Cerebellar cortex (tissue), 1 donor: Measurements from ENCODE around the gene MEX3D.

Experiments
- DNase-seq: peaks from one replicate; pipeline ENCODE4 v3.0.0-alpha.2; 2015; ENCODE audit warnings: low spot score

Gene MEX3D

GRCh38 chr19:1518471-1518870, 49.7 kb downstream of the MEX3D start:
- no peak for DNase-seq

- DNase-seq, result no peak
These were observed 51.8 kb downstream of the MEX3D start for GRCh38 chr19:1516395-1516753.

DNA sequence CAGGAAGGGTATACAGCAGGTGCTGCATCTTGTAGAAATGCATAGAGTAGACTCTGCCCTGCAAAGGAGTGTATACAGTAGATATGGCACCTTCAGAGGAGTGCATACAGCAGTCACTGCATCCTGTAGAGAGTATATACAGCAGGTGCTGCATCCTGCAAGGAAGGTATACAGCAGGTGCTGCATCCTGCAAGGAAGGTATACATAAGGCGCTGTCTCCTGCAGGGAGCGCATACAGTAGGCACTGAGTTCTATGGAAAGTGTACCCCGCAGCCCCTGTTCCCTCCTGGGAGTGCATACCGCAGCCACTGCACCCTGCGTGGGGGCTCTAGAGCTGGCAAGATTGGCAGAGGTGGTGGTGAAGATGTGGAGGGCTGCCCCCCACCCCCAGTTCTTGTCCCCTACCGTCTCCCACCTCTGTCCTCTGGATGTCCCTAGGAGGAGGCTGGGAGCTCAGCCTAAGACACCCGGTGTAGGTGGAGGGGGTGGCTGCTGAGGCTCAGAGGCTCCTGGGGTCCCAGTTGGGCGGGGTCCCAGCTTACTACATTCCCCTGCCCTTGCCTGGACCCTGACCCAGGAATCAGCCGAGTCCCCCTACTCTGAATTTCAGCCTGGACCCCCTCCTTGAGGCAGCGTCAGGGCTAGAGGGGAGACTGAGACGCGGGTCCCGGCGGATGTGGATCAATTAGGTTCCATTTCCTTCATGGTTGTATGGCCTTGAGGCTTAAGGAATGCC, 53.0 kb downstream of the MEX3D start:
- no peak for DNase-seq

GRCh38 chr19:1514295-1514661, 53.8 kb downstream of the MEX3D start:
- no peak for DNase-seq

DNA sequence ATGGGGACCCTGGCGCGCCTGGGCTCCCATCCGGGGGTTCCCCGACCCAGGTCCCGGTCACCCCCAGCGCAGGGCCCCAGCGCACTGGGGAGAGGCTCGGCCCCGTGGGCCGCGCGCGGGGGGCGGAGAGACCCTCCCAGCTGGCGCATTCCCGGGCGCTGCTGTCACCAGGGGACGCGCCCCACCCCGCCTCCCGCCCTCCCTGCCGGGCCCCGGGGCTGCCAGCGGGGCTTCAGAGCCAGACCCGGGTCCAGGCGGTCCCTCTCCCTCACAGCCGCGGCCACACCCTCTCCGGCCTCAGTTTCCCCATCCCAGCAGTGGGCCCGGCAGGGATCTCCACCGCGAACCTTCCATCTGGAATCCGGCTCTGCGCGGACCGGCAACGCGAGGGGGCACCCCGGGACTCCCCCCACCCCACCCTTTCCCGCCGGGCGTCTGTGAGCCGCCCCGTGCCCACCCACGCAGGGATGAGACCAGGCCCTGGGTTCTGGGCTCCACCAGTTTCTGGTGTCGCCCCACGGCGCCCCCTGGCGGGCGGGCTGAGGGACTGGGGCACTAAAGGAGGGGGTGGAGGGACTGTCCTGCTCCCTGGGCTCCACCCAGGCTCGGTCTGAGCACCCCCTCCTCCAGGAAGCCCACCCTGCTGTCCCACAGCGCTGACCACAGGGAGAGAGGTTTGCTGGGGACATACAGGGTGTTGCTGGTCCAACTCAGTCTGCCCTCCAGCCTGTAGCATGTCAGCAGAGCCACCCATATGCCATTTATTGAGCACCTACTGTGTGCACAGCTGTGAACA, 54.4 kb downstream of the MEX3D start:
- DNase-seq, result no peak

DNA sequence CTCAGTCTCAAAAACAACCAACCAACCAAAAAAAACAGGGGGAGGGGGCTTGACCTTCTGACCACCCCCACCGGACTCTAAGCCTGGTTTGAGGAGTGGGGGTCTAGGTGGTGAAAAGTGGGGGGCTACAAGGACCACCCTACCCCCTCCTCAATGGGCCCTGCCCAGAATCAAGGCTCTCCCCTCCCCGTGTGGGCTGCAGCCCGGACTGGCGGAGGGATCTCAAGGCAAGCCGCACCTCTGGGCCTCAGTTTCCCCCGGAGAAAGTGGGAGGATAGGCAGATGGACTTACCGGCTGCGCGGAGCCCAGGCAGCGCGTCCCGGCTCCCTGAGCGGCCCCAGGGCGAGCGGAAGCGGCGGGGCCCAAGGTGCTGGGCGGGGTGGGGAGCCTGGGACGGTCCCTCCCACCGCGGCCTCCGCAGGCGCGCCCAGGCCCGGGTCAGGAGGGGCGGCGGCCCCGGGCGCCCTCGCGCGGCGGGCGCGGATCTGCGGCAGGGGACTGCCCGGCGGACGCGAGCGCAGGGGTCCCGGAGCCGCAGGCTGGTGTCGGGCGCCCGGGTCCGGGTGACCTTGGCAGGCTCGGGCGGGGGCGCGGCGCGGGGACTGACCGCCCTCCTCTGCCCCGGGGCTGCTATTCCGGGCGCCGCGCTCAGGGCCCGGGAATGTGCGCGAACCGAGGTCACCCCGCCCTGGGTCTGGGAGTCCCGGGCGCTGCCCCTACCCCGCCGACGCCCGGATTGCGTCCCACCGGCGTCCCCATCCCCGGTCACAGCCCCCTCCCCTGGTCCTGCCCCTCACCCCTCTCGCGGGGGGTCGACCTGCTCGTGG, 55.2 kb downstream of the MEX3D start, which contains the start of gene ADAMTSL5:
Gene ADAMTSL5, minus strand, starts transcription at position 349 of the 828 bp plus-strand sequence. CDS start 2,076 bp downstream, outside the sequence.
- no peak for DNase-seq

- no peak for DNase-seq
These were observed 56.5 kb downstream of the MEX3D start for GRCh38 chr19:1511318-1512317.

DNA sequence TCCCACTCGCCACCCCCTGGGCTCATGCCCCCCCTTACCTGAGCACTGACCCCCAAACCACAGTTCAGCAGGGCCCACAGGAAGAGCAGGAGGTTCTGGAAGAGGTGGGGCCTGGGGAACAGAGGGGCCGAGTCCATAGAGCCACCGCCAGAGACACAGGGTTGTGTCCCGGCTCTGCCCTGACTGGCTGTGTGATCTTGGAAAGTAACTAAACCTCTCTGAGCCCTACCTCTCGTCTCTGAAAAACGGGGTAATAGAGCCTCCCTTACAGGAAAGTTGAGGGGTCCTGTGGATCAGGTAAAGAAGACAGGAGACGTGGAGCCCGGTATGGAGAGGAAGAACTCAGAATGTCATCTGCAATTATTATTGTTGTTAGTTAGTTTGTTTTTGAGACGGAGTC, 57.3 kb downstream of the MEX3D start:
- DNase-seq, result no peak

DNA sequence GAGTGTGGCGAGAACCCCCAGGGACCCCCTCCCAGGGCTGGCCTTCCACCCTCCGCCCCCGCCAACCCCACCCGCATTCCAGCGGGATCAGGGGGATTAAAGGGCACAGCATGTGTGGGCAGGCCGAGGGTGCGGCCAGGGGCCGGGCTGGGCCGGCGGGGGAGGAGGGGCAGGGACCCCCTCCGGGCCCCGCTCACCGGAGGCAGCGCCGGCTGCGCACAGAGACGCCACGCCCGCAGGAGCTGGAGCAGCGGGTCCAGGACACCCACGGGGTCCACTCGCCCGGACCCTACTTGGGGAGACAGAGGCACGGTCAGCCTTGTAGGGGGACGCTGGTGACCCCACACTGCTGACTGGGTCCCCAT, 57.7 kb downstream of the MEX3D start:
- no peak for DNase-seq

- no peak for DNase-seq
These were observed 58.3 kb downstream of the MEX3D start for GRCh38 chr19:1509602-1510441.

GRCh38 chr19:1508507-1508856, 59.6 kb downstream of the MEX3D start:
- DNase-seq, result no peak

DNA sequence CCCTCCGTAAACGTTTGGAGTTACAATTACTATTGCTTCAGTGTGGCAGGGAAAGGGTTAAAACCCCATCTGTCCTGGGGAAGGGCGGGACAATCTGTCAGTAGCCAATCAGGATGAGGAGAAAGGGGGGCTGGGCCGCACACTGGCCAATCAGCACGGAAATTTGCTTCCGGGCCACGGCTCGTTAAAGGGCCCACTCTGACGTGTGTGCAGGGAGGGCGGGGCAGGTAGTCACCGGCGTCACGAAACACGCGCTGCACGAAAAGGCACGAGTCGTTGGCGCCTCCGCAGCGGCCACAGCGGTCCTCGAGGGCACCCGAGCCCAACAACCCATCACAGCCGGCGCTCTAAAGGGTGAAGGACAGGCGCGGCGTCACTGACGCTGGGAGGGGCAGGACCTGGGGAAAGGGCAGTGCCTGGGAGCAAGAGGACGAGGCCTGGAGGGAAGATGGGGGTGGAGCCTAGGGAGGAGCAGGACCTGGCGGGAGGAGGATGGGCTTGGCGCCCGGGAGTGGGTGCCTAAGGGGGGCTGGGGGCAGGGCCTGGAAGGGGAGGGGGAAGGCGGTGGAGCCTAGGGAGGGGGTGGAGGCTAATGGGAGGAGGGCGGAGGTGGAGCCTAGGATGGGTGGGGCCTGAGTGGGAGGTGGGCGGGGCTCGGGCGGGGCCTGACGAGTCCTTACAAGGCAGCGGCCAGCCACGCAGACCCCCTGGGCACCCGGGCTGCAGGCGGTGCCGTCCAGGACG, 60.2 kb downstream of the MEX3D start:
- peak; percentile 98 for DNase-seq

DNA sequence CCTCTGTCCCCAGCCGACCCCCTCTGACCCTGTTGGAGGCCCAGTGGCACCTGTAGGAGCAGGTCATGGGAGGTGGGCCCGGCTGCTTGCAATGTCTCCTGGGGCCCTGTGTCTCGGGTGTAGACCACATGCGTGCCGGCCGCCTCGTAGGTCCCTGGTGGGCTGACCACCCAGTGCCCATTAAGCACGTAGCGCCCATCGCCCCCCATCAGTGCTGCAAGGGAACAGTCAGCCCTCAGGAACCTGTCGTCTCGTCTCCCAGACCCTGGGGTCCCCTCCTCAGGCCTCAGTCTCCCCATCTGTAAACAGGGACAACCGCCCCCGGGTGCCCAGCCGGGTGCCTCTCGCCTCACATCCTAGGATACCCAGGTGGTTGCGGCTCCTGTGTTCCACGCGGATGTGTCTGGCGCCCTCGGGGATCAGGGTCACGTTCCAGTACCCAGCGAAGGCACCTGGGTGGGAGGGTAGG, 60.9 kb downstream of the MEX3D start:
- DNase-seq, result no peak

DNA sequence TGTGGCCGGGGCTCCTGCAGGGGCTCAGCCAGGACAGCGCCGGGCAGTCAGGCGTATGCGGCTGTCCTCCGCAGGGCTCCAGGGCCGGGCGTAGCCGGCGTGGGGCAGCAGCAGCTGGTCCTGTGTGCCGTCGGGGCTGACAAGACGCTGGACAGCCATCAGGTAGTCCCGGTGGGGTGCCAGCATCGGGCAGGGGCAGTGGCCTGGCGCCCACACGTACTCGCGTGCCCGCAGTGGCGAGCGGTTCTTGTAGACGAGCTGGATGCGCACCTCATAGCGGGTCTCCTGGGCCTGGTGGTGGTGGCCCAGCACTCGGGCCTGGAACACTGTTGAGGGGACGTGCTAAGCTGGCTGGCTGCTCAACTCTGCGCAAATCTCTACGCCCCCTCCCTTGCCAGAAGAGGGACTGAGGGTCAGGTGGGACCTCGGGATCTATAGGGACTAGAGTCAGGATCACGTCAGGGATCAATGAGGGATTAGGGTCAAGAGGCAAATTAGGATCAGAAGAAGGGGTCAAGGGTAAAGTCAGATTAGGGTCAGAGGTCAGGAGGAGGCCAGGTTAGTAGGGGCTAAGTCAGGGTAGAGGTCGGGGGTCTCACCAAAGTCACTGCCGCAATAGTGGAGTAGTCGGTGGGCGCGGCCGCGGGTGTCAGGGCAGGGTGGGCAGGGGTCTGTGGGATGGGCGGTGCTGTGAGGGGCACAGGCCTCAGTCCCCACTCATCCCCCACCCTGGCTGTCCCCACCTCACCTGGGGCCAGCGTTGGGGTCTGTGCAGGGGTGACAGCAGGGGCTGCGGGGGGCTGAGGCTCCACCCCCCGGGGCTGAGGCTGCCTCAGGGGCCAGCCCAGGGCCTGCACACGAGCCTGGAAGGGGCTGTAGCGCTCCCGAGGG, 61.9 kb downstream of the MEX3D start:
- DNase-seq, result no peak

GRCh38 chr19:1505012-1505411, 63.1 kb downstream of the MEX3D start:
- no peak for DNase-seq
